ENCODE measurements around the gene ZBTB39.
"Not testable (repeated sequence)": the region's sequence is repeated elsewhere in the genome, so short reads cannot be mapped to it uniquely, and the experiment has no call there.

ZBTB39 gene

DNA sequence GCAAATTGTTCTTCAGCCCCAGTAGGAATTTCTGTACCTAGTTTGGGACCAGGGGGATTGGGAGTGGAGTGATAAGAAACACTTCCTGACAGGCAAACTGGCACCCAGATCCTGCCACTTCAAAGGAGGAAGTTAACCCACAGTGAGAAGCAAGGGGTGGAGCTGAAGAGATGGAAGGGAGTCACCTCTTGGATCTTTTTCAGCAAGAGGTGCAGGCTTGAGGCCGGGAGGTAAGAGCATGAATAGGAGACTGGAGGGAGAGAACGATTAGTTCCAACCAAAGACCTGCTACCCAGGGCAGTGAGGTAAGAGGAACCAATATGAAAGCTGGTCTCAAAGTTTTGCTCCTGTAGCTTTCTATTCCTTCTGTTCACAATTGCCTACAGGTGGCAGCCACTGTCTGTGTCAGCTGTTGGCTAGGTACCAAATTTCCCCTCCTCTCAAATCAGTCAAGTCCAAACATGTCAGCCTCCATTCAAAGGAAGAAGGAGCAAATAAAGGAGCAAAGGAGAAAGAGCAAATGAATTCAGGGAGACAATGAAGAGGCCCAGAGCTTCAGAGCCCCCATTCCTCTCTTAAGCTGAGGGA, 24.9 kb upstream of the ZBTB39 start:
- DNase-seq = no peak

DNA sequence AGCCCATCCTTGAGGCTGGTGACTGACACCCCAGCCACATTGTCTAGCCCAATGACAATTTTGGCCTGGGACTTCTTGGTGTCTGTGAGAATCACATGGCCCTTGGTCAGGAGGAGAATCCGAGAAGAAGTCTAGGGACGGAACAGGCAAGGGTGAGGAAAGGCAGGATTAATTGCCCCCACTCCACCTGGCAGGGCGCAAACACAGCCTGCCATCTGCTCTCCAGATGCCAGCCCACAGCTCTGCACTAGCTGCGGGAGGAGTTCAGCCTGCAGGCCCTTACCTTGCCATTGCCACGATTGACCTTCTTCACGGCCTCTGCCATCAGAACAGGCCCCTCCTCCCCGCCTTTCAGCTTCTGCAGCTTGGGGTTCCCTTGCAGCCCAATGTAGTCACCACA, 23.1 kb upstream of the ZBTB39 start:
- DNase-seq = no peak

DNA sequence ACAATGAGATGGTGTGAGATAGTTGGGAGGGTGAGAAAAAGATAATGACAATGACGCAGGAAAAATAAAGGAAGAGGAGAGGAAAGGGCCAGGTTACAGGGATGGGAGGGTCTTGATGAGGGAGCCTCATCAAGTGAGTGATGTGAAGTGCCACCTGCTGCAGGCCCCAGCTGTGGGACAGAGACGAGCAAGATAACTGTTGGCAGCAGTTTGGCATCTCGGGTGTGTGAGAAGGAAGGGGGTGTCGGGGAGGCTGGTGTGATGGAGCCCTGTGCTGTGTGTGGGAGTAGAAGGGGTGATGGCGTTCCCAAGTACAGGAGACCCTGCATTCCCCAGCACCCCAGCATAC, 21.4 kb upstream of the ZBTB39 start:
- DNase-seq = no peak

GRCh38 chr12:57027011-57027804, 20.9 kb upstream of the ZBTB39 start:
- no peak for DNase-seq

DNA sequence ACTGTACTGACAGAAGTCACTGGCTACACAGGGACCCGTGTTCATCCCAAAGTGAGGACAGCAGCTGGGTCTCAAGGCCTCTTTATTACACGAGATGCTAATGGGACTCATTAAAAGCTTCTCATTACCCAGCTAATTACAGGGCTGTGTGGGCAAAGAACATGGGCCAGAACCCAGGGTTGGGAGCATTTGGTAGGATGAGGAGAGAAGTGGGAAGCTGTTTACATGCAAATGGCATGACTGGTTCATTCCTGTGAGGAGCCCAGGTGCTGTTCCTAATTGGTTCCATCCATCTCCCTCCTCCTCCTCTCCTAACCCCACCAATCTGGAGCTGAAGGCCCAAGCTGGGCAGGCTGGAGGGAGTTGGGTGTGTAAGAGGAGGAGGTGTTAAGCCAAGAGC, 18.9 kb upstream of the ZBTB39 start:
- DNase-seq = no peak

DNA sequence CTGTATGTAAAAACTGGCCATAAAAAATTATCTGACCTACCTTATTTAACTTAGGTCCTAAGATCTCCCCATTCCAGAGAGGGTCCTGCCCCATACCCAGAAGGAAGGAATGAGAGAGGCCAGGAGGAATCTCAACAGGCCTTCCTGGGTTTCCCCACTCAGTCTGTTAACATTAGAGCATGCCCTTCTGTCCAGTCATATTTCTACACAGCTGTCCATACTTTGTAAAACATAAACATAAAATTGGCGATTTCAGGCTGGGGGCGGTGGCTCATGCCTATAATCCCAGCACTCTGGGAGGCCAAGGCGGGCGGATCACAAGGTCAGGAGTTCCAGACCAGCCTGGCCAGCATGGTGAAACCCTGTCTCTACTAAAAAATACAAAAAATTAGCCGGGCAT, 16.0 kb upstream of the ZBTB39 start:
- DNase-seq = not testable (repeated sequence)

- DNase-seq = no peak
These were observed 13.8 kb upstream of the ZBTB39 start for GRCh38 chr12:57019983-57020719.

- DNase-seq = no peak
These were observed 12.6 kb upstream of the ZBTB39 start for GRCh38 chr12:57018906-57019305.

DNA sequence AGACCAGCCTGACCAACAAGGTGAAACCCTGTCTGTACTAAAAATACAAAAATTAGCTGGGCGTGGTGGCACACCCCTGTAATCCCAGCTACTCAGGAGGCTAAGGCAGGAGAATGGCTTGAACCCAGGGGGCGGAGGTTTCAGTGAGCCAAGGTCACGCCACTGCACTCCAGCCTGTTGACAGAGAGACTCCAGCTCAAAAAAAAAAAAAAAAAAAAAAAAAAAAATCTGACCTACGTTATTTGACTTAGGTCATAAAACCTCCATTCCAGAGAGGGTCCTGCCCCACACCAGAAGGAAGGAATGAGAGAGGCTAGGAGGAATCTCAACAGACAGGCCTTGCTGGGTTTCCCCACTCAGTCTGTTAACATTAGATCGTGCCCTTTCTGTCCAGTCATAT, 12.0 kb upstream of the ZBTB39 start:
- DNase-seq = not testable (repeated sequence)

DNA sequence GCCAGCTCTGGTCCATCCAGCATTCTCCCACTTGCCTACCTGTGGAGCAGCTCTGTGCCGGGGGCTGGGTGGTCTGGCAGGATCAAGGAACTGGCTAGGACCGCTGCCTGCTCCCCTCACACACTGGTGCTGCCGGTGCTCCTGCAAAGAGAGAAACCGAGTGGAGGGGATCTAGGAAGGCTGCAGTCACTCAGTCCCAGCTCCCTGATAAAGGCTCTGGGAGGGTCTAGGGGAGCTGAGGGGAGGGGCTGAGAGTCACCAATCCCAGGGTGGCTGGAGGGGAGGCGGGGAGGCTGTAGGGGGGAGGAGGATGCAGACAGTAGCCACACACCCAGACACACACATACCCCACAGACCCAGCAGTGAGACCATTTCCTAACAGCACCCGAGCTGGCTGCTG, 10.0 kb upstream of the ZBTB39 start, which contains the start of gene TAC3:
Gene TAC3 (minus strand): TSS at position 182 of the 400 bp plus-strand sequence. CDS start 732 bp downstream, outside the sequence.
- no peak for DNase-seq

GRCh38 chr12:57012600-57013465, 6.5 kb upstream of the ZBTB39 start:
- DNase-seq = no peak

DNA sequence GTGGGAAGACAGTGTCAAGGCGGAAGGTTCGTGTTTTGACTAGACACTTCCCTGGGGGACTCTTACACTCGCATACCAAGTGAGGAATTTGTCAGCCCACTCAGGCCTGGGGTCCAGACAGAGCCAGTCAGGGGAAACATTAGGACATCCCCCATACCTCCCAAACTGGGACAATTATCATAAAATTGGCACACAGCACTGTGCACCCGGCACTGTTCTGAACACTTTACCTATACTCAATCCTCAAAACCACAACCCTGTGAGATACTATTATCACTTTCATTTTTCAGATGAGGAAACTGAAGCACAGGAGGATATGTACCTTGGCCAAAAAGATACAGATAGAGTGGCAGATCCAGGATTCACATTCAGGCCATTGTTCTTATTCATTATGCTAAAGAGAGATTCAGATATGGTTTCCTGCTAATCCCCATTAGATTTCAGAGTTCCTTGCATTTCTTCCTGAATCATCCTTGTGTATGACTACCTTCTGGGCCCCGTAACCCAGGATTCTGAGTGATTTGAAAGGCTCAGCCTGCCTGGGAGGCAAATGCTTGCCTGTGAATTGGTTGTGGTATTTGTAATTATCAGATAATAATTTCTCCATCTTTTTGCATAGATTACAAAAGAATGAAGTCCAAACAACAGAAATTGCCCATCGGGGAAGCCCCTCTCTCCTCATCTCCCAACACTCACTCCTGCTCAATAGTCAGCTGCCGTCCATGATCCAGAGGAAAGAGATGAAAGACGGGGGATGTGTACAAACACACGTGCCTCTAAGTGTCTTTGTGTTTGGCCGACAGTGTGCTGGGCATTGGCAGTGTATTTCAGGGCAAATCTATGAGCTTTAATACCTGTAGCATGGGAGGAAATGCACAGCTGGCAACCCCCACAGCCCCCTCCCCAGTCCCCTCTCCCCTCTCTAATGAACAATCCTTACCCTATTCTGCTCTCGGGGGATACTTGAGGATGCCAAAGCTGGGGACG, 5.4 kb upstream of the ZBTB39 start:
- DNase-seq = no peak

GRCh38 chr12:57010627-57011247, 4.4 kb upstream of the ZBTB39 start:
- no peak for DNase-seq

GRCh38 chr12:57009949-57010626, 3.7 kb upstream of the ZBTB39 start:
- no peak for DNase-seq

- no peak for DNase-seq
These were observed 1.8 kb upstream of the ZBTB39 start for GRCh38 chr12:57008178-57008577.

DNA sequence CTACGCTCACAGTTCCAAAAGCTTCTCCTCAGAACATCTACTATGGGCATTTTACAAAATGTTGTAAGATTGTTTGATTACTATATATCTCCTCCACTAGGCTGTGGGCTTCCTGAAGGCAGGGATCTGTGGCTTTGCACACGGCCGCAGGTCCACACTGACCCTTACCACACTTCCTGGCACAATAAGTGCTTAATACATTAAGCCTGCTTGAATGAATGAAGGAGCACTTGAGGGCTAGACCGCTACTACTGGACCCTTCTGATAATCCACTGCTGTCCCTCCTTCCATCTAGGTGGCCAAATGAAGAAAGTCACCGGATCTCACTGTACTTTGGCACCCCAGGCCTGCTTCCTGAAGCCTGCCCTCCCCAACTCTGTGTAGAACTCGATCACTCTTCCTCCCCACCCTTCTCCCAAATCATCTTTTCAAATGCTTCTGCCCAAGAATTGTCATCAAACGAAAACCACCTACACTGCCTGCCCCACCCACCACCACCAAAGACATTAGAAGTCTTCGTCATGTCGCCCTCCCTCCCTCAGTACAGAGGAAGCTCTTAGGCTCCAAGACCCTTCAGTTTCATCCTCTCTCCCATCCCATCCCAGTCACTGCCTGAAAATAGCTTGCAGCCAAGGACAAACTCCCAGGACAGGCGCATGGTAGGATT, 596 bp upstream of the ZBTB39 start:
- DNase-seq = peak; percentile 46

DNA sequence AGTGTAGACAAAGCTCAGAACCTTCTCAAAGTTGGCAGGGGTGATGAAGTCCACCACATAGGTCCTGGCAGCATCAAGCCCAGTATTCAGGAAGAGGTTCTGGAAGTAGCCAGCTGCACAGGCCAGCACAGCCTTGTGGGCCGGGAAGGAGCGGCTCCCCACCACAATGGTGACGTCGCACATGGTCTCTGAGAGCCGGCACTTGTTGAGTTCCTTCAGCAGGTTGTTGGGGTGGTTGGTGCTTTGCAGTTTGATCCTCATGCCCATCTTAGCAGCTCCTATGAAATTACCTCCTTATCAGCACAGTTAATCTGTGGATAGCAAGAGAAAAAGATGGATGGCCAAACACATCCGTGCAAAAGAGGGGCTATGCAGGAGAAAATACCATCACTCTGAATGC, 1.7 kb downstream of the ZBTB39 start:
- no peak for DNase-seq

GRCh38 chr12:57003395-57003794, 3.0 kb downstream of the ZBTB39 start:
- no peak for DNase-seq

DNA sequence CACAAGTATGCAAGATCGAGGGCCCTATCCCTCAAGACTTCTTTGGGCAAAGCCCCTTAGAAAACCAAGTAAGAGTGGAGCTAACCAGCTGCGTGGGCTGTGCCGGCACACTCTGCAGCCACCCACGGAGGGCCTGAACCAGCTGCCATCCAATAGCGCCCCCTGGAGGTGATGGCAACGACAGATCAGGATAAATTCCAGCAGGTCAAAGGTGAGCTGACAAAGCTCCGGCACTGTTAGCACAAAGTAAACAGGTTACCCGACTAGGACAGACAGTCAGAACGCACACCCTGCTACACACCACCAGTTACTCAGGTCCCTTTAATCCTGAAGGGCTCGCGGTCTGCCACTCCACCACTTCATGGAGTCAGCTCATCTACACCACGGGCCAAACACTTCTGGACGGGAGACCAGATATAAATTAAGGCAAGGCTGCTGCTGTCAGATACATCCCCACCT, 4.9 kb downstream of the ZBTB39 start:
- peak; percentile 76 for DNase-seq

GRCh38 chr12:57000393-57000792, 6.0 kb downstream of the ZBTB39 start:
- DNase-seq = no peak

All from activated naive CD4-positive, alpha-beta T cell treated with anti-CD3 and anti-CD28 coated beads, Interleukin-2, amount 50 U/mL, for 16 hours (primary cell).